GM12891 (cell line): ENCODE data around the gene HSD17B2.

Source experiments
- POLR2A ChIP-seq: IDR thresholded peaks from 2 replicates; pipeline ENCODE4 v1.6.1; 2011; ENCODE audit warnings: low read depth, low read length, control low read depth
- POLR2AphosphoS5 ChIP-seq: IDR thresholded peaks from 2 replicates; pipeline ENCODE4 v1.6.1; 2011; ENCODE audit warnings: low read depth, low read length, control low read depth
- POU2F2 ChIP-seq: IDR thresholded peaks from 2 replicates; pipeline ENCODE4 v1.6.1; 2011; ENCODE audit warnings: low read depth, mild to moderate bottlenecking, control low read depth, low read length, moderate library complexity
- SPI1 ChIP-seq: IDR thresholded peaks from 2 replicates; pipeline ENCODE4 v1.6.1; 2011; ENCODE audit warnings: low read depth, low read length, control low read depth
- TAF1 ChIP-seq: IDR thresholded peaks from 2 replicates; pipeline ENCODE4 v1.6.1; 2011; ENCODE audit warnings: low read depth, low read length, control low read depth

DNA sequence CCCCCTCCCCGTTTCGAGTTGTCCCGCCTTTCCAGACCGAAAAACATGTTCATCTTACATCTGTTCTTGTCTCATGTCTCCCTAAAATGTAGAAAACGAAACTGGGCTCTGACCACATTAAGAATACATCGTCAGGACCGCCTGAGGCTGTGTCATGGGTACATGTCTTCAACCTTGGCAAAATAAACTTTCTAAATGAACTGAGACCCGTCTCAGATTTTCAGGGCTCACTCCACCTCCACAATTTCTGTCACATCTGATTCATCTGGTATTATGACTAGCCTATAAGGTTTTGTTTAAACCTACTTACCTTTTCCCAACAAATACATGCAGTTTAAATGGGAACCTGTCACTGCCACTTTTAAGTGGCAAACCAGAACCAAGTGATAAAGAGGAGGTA is 24.4 kb upstream of the HSD17B2 start:
- TF ChIP-seq POLR2AphosphoS5 (no peak), SPI1 (no peak), POLR2A (no peak), TAF1 (no peak), POU2F2 (no peak)
